NT2/D1 (cell line): ENCODE results near the gene CCT5.

Experiments
- DNase-seq: peaks from one replicate; pipeline ENCODE4 v3.0.0-alpha.2; 2011; ENCODE audit warnings: low read depth, low spot score
- H3K27me3 ChIP-seq: 2 replicates; pipeline ENCODE4 v1.6.0; 2011; ENCODE audit warnings: mild to moderate bottlenecking; ENCODE audit not compliant: insufficient read length, insufficient read depth
- H3K36me3 ChIP-seq: 2 replicates; pipeline ENCODE4 v1.6.1; 2011; ENCODE audit warnings: mild to moderate bottlenecking, low read length, mixed read lengths; ENCODE audit not compliant: insufficient read depth, insufficient read length
- H3K4me1 ChIP-seq: 2 replicates; pipeline ENCODE4 v1.5.1; 2011; ENCODE audit not compliant: insufficient read depth, insufficient read length
- H3K4me3 ChIP-seq: 2 replicates; pipeline ENCODE4 v1.5.1; 2011; ENCODE audit warnings: low read depth; ENCODE audit not compliant: insufficient read length
- H3K9ac ChIP-seq: 2 replicates; pipeline ENCODE4 v1.6.0; 2011; ENCODE audit warnings: low read depth; ENCODE audit not compliant: insufficient read length
- H3K9me3 ChIP-seq: 2 replicates; pipeline ENCODE4 v1.5.1; 2011; ENCODE audit warnings: mild to moderate bottlenecking, low read length; ENCODE audit not compliant: insufficient read depth
- SUZ12 ChIP-seq: IDR thresholded peaks from 2 replicates; pipeline ENCODE4 v1.6.1; 2011; ENCODE audit not compliant: insufficient read length, insufficient read depth; ENCODE audit errors: extremely low read depth
- YY1 ChIP-seq: IDR thresholded peaks from 2 replicates; pipeline ENCODE4 v1.6.1; 2011; ENCODE audit not compliant: insufficient read length, insufficient read depth
- ZNF274 ChIP-seq: IDR thresholded peaks from 2 replicates; pipeline ENCODE4 v1.6.1; 2011; ENCODE audit warnings: mild to moderate bottlenecking, low read depth, low read length

Gene CCT5

DNA sequence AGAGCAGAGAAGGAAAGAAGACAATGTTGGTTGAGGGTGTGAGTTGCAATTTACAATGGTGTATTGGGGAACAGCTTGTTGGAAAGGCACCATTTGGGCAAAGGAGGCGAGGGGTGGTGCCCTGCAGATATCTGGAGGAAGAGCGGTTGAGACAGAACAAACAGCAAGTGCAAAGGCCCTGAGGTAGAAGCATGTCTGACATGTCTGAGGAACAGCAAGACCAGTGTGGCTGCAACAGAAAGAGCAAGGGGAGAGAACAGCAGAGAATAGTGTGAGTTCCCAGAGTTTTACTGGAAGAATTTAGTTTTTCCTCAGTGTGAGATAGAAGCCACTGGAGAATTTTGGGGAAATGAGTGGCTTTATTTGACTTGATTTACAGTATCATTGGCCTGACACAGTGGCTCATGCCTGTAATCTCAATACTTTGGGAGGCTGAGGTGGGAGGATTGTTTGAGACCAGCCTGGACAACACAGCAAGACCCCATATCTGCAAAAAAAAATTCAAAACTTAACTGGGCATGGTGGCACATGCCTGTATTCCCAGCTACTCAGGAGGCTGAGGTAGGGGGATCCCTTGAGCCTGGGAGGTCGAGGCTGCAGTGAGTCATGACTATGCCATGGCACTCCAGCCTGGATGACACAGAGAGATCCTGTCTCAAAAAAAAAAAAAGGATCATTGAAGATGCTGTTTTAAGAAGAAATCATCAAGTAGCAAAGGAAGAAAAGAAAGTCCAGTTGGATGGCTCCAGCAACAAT is 44.0 kb downstream of the CCT5 start:
- no peak for TF ChIP-seq SUZ12
- TF ChIP-seq YY1: no peak
- TF ChIP-seq ZNF274: no peak
- Histone ChIP-seq H3K4me3 (no peak overlapping the region), H3K36me3 (peaks cover 8% of the 10 kb centered on the region), H3K27me3 (no peaks in the 10 kb centered on the region), H3K4me1 (peaks cover 2% of the 10 kb centered on the region), H3K9me3 (no peaks in the 10 kb centered on the region), H3K9ac (no peak overlapping the region)
- no peak for DNase-seq

DNA sequence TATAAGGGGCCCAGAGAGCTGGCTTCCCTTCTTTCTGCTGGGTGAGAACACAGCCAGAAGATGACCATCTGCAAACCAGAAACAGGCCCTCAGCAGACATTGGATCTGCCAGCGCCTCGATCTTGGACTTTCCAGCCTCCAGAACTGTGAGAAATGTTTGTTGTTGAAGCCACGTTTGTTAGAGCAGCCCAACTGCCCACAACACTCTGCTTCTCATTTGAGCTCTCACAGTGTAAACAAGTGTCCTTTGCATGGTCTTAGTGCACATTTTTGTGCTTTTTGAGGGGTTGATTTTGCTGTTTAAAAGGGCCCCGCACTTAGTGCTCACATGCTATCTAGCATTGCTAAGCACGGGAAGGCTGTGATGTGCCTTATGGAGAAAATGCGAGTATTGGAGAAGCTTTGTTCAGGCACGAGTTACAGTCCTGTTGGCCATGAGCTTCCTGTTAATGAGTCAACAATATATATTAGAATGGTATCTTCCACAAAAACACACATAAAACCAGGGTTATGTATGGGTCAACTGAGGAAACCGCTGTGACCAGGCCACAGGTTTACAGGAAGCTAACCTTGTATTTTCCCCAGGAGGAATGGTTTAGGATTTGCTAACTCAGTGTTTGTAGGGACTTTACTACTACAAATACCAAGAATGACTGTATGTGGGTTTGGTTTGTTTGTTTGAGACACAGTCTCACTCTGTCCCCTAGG is 45.7 kb downstream of the CCT5 start:
- TF ChIP-seq SUZ12 (no peak), YY1 (no peak), ZNF274 (no peak)
- no peaks in the 10 kb centered on the region for H3K27me3 ChIP-seq
- DNase-seq: no peak

DNA sequence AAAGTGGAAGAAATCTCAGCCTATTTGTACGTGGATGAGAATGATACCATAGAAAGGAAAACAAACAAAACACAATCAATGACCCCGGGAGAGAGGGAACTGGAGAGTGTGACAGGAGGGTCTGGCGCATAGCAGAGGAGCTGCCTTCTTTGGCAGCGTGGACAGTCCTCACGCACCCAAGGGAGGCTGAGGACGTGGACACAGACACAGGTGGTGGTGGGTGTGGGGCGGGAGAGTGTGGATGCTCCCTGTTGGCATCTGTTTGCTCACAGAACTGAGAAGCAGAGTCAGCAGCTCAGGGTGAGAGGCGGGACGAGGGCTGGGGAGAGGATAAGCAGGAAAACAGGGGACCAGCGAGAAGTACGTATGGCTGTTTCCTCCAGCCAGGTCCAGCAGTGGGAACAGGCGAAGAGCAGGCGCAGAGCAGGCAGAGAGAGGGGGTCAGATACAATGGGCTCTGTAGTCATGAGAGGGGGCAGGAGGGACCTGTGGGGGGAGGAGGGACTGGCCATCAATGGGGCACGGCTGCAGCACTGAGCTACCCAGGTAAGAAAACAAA is 47.6 kb downstream of the CCT5 start:
- no peak overlapping the region for H3K4me3 ChIP-seq
- no peak overlapping the region for H3K9ac ChIP-seq
- TF ChIP-seq YY1 (no peak), ZNF274 (no peak), SUZ12 (no peak)
- no peaks in the 10 kb centered on the region for H3K27me3 ChIP-seq
- H3K4me1 ChIP-seq: peaks cover 2% of the 10 kb centered on the region
- H3K9me3 ChIP-seq: no peaks in the 10 kb centered on the region
- H3K36me3 ChIP-seq: peaks cover 3% of the 10 kb centered on the region
- DNase-seq: no peak

More for the DNA sequence above, 45.7 kb downstream of the CCT5 start:
- H3K4me3 ChIP-seq: no peak overlapping the region
- H3K9ac ChIP-seq: no peak overlapping the region
- peaks cover 2% of the 10 kb centered on the region for H3K4me1 ChIP-seq
- no peaks in the 10 kb centered on the region for H3K9me3 ChIP-seq
- peaks cover 3% of the 10 kb centered on the region for H3K36me3 ChIP-seq

DNA sequence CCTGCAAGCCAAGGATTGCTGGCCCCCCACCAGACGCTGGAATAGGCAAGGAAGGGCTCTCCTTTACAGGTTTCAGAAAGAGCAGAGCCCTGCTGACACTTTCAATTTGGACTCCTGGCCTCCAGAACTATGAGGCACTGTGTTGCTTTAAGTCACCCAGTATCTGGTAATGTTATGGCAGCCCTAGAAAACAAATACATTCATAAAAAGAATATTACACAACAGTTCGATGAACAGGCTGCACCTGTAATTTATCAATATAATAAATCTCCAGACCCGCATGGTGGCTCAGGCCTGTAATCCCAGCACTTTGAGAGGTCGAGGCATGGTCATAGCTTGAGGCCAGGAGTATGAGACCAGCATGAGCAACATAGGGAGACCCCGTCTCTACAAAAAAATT is 50.2 kb downstream of the CCT5 start:
- H3K4me1 ChIP-seq: peaks cover 2% of the 10 kb centered on the region

DNA sequence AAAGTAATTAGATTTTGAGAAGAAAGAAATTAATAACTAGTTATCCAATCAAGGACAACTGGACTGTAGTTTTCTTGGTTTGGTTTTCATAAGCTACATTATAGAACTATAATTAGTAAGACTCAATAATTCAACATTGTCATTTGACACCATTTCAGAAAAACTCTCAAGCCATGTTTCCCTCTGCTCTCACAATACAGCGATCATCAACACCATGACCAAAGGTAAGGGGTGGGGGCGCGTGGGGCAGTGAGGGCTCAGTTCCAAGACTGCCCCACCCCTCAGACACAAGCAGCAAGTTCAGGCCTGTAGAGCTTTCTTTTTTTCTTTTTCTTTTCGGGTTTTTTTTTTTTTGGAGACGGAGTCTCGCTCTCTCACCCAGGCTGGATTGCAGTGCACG is 51.2 kb downstream of the CCT5 start:
- TF ChIP-seq SUZ12 (no peak), YY1 (no peak), ZNF274 (no peak)

More for the DNA sequence above, 50.2 kb downstream of the CCT5 start:
- H3K9me3 ChIP-seq: no peaks in the 10 kb centered on the region
- H3K27me3 ChIP-seq: no peaks in the 10 kb centered on the region
- H3K4me3 ChIP-seq: no peak overlapping the region
- no peak overlapping the region for H3K9ac ChIP-seq
- no peak for DNase-seq
- peaks cover 3% of the 10 kb centered on the region for H3K36me3 ChIP-seq
- TF ChIP-seq ZNF274 (no peak), YY1 (no peak), SUZ12 (no peak)

DNA sequence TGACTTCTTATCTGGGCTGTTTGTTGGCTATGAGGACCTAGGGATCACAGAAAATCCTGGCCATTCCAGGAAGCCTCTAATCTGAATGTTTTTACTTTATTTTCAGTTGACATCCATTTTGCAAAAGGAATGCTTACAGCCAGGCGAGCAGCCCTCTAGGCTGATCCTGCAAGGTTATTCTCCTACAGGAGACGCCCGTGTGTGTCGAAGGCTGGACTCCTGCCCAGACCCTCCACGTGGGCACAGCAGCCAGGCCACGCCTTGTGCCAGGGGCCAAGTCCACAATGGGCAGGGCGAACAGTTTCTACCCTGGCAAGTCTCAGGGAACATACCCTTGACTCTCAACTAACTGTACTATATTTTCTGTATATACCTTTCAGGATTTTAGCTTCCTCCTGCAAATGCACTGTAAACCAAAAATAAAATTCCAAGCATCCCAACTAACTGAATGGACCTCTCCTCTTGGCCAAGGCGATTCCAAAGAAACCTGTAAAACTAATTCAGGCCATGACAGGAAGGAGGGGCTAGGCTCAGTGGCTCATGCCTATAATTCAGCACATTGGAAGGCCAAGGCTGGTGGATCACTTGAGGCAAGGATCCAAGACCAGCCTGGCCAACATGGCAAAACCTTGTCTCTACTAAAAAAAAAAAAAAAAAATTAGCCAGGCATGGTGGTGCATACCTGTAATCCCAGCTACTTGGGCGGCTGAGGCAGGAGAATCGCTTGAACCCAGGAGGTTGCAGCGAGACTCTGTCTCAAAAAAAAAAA is 51.9 kb downstream of the CCT5 start:
- Histone ChIP-seq H3K36me3 (peaks cover 3% of the 10 kb centered on the region), H3K9ac (no peak overlapping the region), H3K4me3 (no peak overlapping the region), H3K9me3 (no peaks in the 10 kb centered on the region), H3K4me1 (peaks cover 5% of the 10 kb centered on the region), H3K27me3 (no peaks in the 10 kb centered on the region)
- TF ChIP-seq SUZ12: no peak
- no peak for TF ChIP-seq YY1
- DNase-seq: no peak

More for the DNA sequence above, 51.2 kb downstream of the CCT5 start:
- H3K9me3 ChIP-seq: no peaks in the 10 kb centered on the region
- peaks cover 4% of the 10 kb centered on the region for H3K4me1 ChIP-seq
- no peak overlapping the region for H3K9ac ChIP-seq
- DNase-seq: no peak
- no peak overlapping the region for H3K4me3 ChIP-seq
- no peaks in the 10 kb centered on the region for H3K27me3 ChIP-seq
- H3K36me3 ChIP-seq: peaks cover 3% of the 10 kb centered on the region
